ENCODE measurements around the gene SLC11A1.

SLC11A1 gene

GRCh38 chr2:218400930-218401881, 19.1 kb downstream of the SLC11A1 start:
- no peak overlapping the region for H2AFZ ChIP-seq (ENCODE audit: low read depth, low read length)

GRCh38 chr2:218401890-218402289, 19.8 kb downstream of the SLC11A1 start:
- Histone ChIP-seq H3K27ac (ENCODE audit: low read length) (no peak overlapping the region), H2AFZ (ENCODE audit: low read depth, low read length) (no peak overlapping the region), H3K4me1 (ENCODE audit: low read length) (peaks cover 20% of the 10 kb centered on the region), H3K36me3 (replicated peaks; ENCODE audit: low read depth, low read length) (no peaks in the 10 kb centered on the region), H3K4me3 (ENCODE audit: low read length) (no peak overlapping the region), H3K4me2 (ENCODE audit: low read length) (no peak overlapping the region), H3K9ac (ENCODE audit: low read length) (no peak overlapping the region), H4K20me1 (ENCODE audit: insufficient read depth, low read length) (no peaks in the 10 kb centered on the region; the same call in 1 of the 2 replicates), H3K9me3 (ENCODE audit: insufficient read depth, low read length) (no peaks in the 10 kb centered on the region), H3K79me2 (ENCODE audit: low read length) (peaks cover 16% of the 10 kb centered on the region), H3K27me3 (ENCODE audit: low read depth, low read length) (no peaks in the 10 kb centered on the region)
- no peak for TF ChIP-seq EZH2phosphoT487 (IDR thresholded peaks at IDR 0.05; ENCODE audit: low read depth)
- TF ChIP-seq CTCF (IDR thresholded peaks at IDR 0.05; ENCODE audit: low read depth, low read length) = no peak

More at GRCh38 chr2:218400930-218401881, 19.1 kb downstream of the SLC11A1 start:
- TF ChIP-seq CTCF (IDR thresholded peaks at IDR 0.05; ENCODE audit: low read depth, low read length) (no peak), EZH2phosphoT487 (IDR thresholded peaks at IDR 0.05; ENCODE audit: low read depth) (no peak)
- Histone ChIP-seq H3K4me2 (ENCODE audit: low read length) (peak overlapping the region; percentile 76), H3K27ac (ENCODE audit: low read length) (no peak overlapping the region; the same call in 1 of the 2 replicates), H3K4me1 (ENCODE audit: low read length) (peaks cover 24% of the 10 kb centered on the region), H3K9me3 (ENCODE audit: insufficient read depth, low read length) (no peaks in the 10 kb centered on the region), H3K79me2 (ENCODE audit: low read length) (peaks cover 16% of the 10 kb centered on the region), H3K36me3 (replicated peaks; ENCODE audit: low read depth, low read length) (no peaks in the 10 kb centered on the region), H3K27me3 (ENCODE audit: low read depth, low read length) (no peaks in the 10 kb centered on the region), H3K4me3 (ENCODE audit: low read length) (peak overlapping the region; percentile 97), H3K9ac (ENCODE audit: low read length) (peak overlapping the region; percentile 96), H4K20me1 (ENCODE audit: insufficient read depth, low read length) (no peaks in the 10 kb centered on the region; the same call in 1 of the 2 replicates)

GRCh38 chr2:218402491-218402901, 20.4 kb downstream of the SLC11A1 start:
- Histone ChIP-seq H3K4me1 (ENCODE audit: low read length) (peaks cover 22% of the 10 kb centered on the region), H3K36me3 (replicated peaks; ENCODE audit: low read depth, low read length) (no peaks in the 10 kb centered on the region), H3K27me3 (ENCODE audit: low read depth, low read length) (no peaks in the 10 kb centered on the region), H3K79me2 (ENCODE audit: low read length) (peaks cover 16% of the 10 kb centered on the region), H4K20me1 (ENCODE audit: insufficient read depth, low read length) (no peaks in the 10 kb centered on the region; the same call in 1 of the 2 replicates), H3K9ac (ENCODE audit: low read length) (no peak overlapping the region), H2AFZ (ENCODE audit: low read depth, low read length) (no peak overlapping the region), H3K4me3 (ENCODE audit: low read length) (no peak overlapping the region), H3K9me3 (ENCODE audit: insufficient read depth, low read length) (no peaks in the 10 kb centered on the region), H3K27ac (ENCODE audit: low read length) (no peak overlapping the region), H3K4me2 (ENCODE audit: low read length) (no peak overlapping the region)
- TF ChIP-seq EZH2phosphoT487 (IDR thresholded peaks at IDR 0.05; ENCODE audit: low read depth) (no peak), CTCF (IDR thresholded peaks at IDR 0.05; ENCODE audit: low read depth, low read length) (no peak)

- H4K20me1 ChIP-seq (ENCODE audit: insufficient read depth, low read length) = no peaks in the 10 kb centered on the region; the same call in 1 of the 2 replicates
- H3K9me3 ChIP-seq (ENCODE audit: insufficient read depth, low read length) = no peaks in the 10 kb centered on the region
- H3K79me2 ChIP-seq (ENCODE audit: low read length) = peaks cover 16% of the 10 kb centered on the region
- H3K4me1 ChIP-seq (ENCODE audit: low read length) = peaks cover 22% of the 10 kb centered on the region
- H2AFZ ChIP-seq (ENCODE audit: low read depth, low read length) = no peak overlapping the region
- no peak overlapping the region for H3K4me2 ChIP-seq (ENCODE audit: low read length)
- no peak overlapping the region for H3K4me3 ChIP-seq (ENCODE audit: low read length)
- TF ChIP-seq CTCF (IDR thresholded peaks at IDR 0.05; ENCODE audit: low read depth, low read length) (no peak), EZH2phosphoT487 (IDR thresholded peaks at IDR 0.05; ENCODE audit: low read depth) (no peak)
- no peaks in the 10 kb centered on the region for H3K36me3 ChIP-seq (replicated peaks; ENCODE audit: low read depth, low read length)
- no peaks in the 10 kb centered on the region for H3K27me3 ChIP-seq (ENCODE audit: low read depth, low read length)
- no peak overlapping the region for H3K9ac ChIP-seq (ENCODE audit: low read length)
- no peak overlapping the region for H3K27ac ChIP-seq (ENCODE audit: low read length)
Measured at GRCh38 chr2:218402911-218403411, 20.9 kb downstream of the SLC11A1 start.
